ENCODE data around the gene GJD3.

DNA sequence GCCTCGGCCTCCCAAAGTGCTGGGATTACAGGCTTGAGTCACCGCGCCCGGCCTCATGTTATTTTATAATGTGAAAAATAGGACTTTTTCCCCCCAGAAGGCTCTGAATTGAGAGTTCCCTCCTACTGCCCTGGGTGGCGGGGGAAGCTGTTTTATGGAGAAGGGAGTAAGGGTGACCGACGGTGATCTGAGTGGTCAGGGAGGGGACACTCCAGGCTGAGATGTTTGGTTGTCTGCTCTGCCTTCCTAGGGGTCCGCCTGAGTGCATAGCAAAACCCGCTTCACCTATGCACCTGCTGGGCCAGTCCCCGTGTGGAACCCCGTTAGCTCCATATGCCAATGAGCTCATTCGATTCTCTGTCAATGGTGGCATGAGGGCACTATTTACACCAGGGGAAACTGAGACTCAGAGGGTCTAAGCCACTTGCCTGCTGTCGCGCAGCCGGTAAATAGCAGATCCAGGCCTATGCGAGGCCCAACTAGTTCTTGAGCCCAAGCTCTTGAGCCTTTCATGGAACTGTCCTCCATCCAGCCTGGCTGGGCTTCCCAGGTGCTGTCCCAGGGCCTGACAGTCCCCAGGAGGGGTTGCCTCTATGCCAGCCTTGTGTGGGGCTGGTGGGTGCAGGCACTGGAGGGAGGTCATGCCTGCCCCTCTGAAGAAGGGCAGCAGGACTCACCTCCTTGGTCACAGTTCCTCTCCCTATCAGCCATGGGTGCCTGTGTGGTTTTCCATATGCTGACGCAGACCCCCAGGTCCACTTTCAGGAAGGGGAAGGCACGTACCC is 1.7 kb upstream of the GJD3 start:
- TF ChIP-seq RAD51 (IDR thresholded peaks at IDR 0.05; ENCODE audit: borderline replicate concordance, low read depth) (no peak), NFATC3 (IDR thresholded peaks at IDR 0.05) (no peak), KLF16 (IDR thresholded peaks at IDR 0.05) (no peak), U2AF1 (optimal IDR thresholded peaks at IDR 0.05; ENCODE audit: low read depth, low read length) (no peak), HDAC2 (IDR thresholded peaks at IDR 0.05) (no peak), SMARCB1 (IDR thresholded peaks at IDR 0.05; ENCODE audit: insufficient read length, low read depth) (no peak), ZNF263 (CRISPR knock-in tag; IDR thresholded peaks at IDR 0.05; ENCODE audit: borderline replicate concordance) (no peak), SP1 (CRISPR knock-in tag; IDR thresholded peaks at IDR 0.05) (no peak), CAMTA2 (CRISPR knock-in tag; conservative IDR thresholded peaks at IDR 0.05) (no peak)
- TF ChIP-seq, protein P1, sequence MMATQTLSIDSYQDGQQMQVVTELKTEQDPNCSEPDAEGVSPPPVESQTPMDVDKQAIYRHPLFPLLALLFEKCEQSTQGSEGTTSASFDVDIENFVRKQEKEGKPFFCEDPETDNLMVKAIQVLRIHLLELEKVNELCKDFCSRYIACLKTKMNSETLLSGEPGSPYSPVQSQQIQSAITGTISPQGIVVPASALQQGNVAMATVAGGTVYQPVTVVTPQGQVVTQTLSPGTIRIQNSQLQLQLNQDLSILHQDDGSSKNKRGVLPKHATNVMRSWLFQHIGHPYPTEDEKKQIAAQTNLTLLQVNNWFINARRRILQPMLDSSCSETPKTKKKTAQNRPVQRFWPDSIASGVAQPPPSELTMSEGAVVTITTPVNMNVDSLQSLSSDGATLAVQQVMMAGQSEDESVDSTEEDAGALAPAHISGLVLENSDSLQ (IDR thresholded peaks at IDR 0.05), result no peak
- TF ChIP-seq, protein P2, sequence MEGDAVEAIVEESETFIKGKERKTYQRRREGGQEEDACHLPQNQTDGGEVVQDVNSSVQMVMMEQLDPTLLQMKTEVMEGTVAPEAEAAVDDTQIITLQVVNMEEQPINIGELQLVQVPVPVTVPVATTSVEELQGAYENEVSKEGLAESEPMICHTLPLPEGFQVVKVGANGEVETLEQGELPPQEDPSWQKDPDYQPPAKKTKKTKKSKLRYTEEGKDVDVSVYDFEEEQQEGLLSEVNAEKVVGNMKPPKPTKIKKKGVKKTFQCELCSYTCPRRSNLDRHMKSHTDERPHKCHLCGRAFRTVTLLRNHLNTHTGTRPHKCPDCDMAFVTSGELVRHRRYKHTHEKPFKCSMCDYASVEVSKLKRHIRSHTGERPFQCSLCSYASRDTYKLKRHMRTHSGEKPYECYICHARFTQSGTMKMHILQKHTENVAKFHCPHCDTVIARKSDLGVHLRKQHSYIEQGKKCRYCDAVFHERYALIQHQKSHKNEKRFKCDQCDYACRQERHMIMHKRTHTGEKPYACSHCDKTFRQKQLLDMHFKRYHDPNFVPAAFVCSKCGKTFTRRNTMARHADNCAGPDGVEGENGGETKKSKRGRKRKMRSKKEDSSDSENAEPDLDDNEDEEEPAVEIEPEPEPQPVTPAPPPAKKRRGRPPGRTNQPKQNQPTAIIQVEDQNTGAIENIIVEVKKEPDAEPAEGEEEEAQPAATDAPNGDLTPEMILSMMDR (IDR thresholded peaks at IDR 0.05 in 2 of 3, conservative IDR thresholded peaks at IDR 0.05 in 1 of 3; ENCODE audit: insufficient read depth in 2 of 3, low read depth in 1 of 3, low read length in 3 of 3), result no peak
- TF ChIP-seq, protein P3, sequence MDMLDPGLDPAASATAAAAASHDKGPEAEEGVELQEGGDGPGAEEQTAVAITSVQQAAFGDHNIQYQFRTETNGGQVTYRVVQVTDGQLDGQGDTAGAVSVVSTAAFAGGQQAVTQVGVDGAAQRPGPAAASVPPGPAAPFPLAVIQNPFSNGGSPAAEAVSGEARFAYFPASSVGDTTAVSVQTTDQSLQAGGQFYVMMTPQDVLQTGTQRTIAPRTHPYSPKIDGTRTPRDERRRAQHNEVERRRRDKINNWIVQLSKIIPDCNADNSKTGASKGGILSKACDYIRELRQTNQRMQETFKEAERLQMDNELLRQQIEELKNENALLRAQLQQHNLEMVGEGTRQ (CRISPR knock-in tag; IDR thresholded peaks at IDR 0.05), result no peak
- TF ChIP-seq, protein P4, sequence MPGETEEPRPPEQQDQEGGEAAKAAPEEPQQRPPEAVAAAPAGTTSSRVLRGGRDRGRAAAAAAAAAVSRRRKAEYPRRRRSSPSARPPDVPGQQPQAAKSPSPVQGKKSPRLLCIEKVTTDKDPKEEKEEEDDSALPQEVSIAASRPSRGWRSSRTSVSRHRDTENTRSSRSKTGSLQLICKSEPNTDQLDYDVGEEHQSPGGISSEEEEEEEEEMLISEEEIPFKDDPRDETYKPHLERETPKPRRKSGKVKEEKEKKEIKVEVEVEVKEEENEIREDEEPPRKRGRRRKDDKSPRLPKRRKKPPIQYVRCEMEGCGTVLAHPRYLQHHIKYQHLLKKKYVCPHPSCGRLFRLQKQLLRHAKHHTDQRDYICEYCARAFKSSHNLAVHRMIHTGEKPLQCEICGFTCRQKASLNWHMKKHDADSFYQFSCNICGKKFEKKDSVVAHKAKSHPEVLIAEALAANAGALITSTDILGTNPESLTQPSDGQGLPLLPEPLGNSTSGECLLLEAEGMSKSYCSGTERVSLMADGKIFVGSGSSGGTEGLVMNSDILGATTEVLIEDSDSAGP (CRISPR knock-in tag; IDR thresholded peaks at IDR 0.05), result no peak

All from K562 (cell line).